GM18858 (cell line): Measurements from ENCODE around the gene SEMA6D.

Experiments
- ATAC-seq: cut with Tn5 transposase; IDR thresholded peaks from one replicate; pipeline ENCODE4 v1.9.1; 2021; ENCODE audit not compliant: unreplicated experiment

Gene SEMA6D, protein sequence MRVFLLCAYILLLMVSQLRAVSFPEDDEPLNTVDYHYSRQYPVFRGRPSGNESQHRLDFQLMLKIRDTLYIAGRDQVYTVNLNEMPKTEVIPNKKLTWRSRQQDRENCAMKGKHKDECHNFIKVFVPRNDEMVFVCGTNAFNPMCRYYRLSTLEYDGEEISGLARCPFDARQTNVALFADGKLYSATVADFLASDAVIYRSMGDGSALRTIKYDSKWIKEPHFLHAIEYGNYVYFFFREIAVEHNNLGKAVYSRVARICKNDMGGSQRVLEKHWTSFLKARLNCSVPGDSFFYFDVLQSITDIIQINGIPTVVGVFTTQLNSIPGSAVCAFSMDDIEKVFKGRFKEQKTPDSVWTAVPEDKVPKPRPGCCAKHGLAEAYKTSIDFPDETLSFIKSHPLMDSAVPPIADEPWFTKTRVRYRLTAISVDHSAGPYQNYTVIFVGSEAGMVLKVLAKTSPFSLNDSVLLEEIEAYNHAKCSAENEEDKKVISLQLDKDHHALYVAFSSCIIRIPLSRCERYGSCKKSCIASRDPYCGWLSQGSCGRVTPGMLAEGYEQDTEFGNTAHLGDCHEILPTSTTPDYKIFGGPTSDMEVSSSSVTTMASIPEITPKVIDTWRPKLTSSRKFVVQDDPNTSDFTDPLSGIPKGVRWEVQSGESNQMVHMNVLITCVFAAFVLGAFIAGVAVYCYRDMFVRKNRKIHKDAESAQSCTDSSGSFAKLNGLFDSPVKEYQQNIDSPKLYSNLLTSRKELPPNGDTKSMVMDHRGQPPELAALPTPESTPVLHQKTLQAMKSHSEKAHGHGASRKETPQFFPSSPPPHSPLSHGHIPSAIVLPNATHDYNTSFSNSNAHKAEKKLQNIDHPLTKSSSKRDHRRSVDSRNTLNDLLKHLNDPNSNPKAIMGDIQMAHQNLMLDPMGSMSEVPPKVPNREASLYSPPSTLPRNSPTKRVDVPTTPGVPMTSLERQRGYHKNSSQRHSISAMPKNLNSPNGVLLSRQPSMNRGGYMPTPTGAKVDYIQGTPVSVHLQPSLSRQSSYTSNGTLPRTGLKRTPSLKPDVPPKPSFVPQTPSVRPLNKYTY

DNA sequence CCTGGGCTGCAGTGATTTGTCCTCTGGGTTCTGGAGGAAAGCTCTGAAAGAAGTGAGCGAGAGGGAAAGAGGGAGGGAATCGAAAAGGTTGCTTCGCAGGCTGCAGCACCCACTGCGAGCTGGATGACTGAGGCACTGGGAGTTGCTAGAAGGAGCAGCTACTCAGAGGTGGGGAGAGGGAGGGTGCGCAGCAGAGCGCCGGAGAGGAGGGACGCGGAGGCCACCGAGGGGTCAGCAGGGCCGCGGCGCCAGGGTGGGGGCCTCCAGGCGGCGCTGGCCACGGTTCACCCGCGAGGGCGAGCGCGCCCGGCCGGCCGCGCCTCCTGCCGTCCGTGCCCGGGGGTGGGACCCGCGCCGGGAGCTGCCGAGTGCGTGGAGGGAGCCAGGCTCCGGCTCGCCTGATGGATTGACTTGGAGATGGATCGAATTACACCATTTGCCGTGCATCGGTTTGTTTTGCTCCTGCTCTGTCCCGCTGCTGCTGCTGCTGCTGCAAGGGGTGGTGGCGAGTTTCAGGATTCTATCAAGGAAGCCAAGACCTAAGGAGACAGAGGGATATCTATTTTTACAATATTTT is at the start of gene SEMA6D:
SEMA6D (plus strand) TSS at position 470 of the 577 bp plus-strand sequence. CDS start 42,294 bp downstream, outside the sequence.
- ATAC-seq, result no peak

DNA sequence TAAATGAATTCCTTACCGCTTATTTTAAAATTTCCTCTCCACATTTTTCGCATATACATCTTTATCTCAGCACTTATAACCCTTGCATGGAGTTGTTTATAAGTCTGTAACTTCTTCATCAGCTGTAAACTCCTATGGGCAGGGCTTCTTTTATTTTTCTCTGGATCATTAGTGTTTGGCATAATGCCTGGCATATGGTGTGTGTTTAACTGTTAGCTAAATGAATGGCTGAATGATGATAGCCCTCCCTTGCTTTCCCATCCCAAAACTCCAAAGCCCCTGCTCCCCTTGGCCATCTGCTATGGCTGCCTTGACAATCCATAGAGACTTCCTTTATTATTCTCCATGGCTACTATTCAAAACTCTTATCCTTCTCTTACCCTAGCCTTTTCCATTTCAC is 48.1 kb upstream of the SEMA6D start:
- ATAC-seq, result no peak

DNA sequence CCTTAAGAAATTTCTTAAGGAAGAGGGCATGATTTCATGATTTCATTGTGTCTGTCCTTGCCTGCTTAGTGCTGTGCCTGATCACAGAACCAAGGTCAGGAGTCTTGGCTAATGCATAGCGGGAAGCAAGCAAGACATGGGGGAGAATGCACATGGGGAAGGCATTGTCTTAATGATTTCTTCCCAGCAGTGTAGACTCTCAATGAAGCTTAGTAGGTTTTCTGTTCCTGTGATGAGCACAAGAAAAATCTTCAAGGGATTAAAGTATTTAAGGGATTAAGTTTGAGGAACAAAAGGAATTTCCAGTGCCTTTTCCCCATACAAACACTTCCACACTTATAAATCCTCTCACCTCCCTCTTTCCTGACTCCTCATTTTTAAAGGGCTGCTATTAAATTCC is 46.9 kb upstream of the SEMA6D start:
- no peak for ATAC-seq

DNA sequence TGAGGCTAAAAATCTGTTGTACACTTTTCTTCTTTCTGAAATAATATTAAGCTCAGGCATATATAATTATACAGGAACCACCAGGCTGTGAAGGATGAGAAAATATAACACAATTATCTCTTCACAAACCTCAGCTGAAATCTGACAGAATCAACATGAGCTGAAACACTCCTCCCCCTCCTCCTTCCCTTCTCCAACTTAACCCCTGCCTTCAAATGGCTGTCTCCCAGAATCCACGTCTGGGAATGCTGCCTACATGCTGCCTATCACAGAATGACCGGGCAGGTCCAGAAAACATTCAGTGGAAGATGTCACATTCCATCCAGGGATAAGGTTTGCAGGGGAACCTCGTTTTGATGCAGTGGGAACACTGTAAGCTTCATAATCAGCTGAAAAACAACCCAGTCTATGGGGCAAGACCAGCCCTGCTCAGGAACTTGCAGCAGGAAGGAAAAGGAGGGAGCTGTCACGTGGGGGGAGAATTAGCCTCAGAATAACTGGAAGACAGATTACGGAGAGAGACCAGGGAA is 44.0 kb upstream of the SEMA6D start:
- no peak for ATAC-seq

DNA sequence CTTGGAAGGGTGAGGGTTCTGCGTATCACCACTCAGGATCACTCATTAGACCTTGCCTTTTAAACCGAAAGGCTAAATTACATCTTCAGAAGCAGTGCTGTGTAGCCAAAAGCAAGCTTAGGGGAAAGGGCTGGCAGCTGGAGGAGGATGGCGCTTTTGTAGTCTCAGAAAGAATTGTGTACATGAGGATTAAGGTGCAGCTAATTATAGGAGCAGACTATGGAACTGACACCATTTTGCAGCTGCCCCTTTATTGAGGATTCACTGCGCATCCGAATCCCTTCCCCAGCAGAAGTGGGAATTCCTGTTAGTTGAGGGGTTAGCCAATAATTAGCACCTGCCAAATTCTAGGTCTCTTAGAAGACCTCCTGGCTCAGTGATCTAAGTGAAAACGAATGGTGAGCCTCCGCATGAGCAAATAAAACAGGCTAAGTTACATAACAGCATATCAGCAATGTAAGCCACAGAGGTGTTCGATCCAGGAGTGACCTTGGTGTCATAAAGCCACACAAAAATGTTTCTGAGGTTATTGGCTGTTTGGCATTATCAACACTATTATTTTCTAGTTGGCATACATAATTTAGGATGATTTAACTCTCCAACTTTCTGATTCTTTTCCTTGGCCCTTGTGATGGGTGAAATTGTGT is 42.6 kb upstream of the SEMA6D start:
- no peak for ATAC-seq

DNA sequence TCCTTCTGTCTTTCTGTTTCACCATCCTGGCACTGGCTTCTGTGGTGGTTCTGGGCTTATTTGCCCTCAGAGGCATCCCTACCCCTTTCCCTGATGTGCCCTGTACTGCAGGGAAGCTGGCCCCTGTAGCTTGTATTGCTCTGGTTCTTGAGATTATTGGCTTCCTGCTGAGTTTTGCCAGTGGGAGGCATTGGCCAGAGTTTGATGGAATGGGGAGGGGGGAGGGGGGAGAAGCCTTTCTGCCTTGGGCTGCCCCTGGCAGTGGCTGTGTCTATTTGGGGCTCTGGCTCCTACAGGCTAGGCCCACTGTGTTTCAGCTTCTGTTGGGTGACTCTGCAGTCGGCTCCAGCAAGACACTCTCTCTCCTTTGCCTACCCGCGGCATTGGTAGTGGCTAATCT is 41.6 kb upstream of the SEMA6D start:
- ATAC-seq, result no peak

DNA sequence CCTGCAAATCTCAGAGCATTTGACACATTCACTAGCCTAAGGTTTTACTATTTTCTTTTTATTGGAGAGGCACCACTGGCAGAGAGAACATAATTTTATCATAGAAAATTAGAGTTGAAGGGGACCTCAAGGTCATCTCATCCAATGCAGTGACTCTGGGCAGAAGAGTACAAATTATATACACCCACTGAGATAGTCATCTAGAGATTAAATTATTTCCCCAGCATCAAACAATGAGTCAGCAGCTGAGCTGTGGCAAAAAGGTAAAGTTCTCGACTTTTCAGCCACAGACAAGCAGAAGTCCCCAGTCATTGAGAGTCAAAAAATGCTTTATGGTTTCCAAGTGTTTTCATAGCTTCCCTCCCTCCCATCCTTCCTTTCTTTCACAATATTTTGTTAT is 39.3 kb upstream of the SEMA6D start:
- ATAC-seq, result no peak

DNA sequence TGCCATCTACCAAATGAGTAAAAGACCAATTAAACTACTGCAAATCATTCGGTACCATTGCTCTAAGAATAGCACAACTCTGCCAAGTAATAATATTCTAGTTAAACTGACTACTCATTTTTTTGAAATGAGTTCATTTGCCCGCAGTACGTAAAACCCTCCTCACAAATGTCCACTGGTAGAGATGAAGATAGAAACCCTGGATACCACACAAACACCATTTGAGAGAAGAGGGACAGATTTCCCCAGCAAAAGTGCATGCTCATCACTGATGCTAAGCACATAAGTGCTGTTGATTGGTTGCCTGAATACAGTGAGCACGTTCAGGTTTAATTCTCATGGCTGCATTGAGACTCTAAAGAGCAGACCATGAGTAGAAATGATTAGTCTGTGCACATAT is 34.6 kb upstream of the SEMA6D start:
- no peak for ATAC-seq

DNA sequence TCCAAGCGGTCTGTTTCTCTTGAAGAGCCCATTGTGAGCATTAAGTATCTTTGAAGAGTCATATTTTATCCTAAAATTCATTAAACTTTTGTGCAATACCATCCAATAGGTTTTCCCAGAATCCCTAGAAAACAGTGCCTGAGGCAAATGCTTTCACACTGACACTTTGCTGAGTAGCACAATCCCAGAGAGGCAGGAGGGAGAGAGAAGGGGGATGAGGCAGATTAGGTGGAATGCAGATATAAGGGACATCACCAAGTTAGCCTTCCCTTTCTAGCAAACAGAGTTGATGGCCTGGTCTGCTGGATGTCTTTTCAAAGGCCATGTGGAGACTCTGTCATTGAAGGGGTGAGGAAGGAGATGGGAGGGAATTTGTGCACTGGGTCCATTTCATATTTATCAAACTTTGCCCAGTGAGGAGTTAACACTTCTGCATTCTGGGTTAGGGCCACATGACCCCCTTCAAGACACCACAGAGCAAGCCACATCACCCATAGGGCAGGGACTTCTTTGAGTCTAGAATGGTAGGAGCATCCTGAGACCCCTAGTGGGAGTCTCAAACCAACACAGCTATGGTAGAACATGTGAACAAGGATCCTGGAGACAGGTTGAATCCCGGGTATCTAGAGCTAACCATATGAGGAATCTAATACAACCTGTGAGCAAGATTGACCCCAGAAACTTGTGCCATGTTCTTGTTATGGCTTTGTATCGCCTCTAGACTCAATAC is 32.0 kb upstream of the SEMA6D start:
- no peak for ATAC-seq

DNA sequence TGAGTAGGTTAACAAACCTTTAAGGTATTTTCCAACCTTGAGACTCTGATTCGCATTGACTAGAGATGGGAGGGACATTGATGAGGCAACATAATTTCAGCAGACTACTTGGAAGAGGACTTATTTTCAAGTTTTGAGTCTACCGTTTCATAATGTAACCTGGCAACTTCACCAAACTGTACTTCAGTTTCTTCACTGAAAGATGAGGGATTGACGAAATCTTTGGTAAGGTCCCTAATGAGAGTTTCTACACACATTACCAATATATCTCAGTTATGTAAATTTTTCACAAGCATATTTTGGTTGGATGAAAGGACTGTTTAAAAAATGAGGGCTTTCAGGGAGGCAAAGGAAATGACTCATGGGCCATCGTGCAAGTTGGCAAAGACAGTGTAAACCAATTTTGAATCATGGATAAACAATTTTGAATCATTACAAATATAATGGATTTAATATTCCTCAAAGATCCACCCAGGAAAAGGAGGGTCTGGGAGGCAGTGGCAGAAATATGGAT is 28.7 kb upstream of the SEMA6D start:
- ATAC-seq, result no peak

DNA sequence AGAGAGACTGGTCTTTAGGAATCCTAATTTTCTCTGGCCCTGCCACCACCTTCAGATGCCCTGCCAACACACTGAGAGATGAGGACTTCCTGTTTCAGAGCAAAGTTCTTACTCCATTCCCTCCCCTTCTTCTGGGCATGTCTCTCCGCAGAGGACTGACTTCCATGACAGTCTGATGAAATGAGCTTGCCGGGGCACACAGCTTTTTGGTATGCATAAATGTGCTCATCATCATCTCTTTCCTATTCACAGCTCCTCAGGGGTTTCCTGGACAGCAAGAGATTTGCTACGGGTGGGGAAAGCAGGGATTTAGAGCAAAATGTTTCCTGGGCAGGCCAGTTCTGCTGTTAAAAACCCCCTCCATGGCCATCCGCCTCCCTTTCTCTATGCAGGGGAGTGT is 27.6 kb upstream of the SEMA6D start:
- no peak for ATAC-seq

DNA sequence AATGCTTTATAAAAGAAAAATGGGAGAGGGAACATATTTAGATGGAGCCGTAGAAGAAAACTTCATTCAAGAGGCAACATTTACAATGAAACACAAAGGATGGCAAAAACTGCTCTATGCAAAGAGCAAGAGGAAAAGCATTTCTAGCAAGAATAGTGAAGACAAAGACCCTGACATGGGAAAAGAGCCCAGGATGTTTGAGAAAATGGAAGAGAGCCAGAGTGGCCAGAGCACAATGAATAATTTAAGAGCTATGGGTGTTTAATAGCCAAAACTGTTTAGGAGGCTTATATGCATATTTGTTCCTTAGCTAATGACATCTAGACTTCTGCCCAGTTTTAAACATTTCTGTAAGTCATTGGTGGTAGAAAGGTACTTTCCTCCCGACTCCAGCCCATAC is 25.4 kb upstream of the SEMA6D start:
- no peak for ATAC-seq

DNA sequence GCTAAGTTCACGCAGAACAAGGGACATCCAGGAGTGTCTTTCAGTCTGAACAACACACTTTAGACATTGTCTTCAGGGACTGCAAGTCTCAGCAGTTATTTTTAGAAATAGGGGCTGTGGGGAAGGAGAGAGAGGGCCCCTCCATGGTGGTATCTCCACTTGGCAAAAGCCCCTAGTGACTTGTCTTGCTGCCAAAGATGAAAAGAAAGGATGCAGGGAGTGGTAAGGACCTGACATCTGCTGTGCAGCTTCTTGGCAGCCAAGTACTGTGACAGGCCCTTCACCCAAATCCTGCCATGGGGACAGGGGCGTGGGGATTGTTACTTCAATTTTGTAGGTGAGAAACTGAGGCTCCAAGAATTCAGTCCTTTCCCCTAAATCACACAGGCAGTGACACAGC is 21.0 kb upstream of the SEMA6D start:
- ATAC-seq, result no peak

DNA sequence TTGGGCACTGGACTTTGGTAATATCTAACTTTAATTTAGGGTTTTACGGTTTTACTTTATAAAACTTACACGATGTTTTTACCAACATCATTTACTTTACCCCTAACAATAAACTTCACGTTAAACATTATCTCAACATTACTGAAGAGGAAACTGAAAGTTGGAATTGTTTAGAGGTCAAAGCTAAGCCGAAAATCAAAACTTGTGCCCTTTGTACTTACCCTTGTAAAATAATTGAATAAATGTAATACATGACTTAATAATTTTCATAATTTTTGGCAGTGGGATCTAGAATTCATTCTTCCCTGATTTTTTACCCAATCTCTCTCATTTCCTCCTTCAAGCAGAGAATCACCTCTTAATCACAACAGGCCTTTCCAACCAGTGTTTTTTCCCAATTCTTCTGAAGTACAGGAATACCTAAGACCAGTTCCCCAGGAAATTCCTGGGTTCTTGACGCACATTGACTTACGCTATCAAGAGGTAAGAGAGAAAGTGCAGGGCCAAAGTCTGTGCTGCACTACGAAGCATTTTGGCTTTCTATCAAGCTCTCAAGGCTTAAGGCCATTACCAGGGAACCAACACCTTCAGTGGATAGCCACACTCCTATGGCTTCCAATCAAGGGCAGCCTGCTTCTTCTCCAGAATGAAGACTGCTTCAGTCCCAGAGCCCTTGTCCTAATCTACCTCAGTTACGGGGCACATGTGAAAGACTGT is 11.9 kb upstream of the SEMA6D start:
- ATAC-seq, result no peak

DNA sequence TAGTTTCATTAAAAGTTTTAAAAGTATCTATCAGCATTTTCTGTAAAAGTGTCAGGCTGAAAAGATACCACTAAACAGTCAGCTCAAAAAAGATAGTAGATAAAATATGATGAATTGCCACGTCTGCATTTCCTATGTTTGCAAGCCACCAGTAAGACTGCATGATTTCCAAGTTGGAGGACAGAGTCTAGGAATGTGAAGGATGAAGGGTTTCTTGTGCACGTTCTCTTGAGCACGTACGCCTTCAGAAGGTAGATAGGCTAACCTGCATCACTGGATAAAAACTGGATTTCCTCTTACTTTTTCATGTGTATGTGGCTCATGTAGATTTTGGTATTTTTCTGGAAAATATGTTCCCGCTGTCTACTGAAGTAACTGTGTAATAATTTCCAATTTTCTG is 9.9 kb upstream of the SEMA6D start:
- no peak for ATAC-seq

DNA sequence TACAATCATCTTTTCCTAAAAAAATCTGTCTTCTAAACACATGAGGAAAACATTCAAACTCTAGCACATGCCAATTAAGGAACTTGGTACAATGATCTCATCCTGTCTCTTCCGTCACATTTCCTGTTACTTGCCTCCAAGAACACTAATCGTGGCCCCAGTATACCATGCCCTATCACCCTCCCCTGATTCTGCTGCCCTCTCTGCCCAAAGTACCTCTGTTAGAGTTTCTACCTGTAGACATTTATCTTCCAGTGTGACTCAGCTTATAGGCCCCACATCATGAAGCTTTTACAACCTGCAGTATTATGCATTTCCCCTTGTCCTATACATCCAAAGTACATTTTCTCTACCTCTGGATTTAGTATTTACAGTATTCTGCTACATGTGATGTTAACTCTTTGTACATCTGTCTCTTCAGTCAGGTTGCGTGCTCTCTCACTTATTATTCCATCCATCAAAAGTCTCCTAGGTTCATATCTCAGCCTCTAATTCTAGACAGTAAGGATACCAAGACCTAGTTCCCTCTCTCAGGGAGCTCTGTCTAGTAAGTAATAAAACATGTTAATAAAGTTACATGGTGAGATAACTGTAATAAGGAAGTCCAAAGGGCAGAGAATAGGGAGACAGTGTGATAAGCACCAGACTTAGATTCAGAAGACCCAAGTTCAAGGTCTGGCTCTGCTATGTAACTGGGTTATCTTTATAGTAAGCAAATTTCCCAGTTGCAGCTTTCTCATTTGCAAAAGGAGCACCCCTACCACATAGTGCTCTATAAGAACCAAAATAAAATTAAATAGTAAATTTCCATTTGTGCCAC is 8.9 kb upstream of the SEMA6D start:
- ATAC-seq, result no peak

DNA sequence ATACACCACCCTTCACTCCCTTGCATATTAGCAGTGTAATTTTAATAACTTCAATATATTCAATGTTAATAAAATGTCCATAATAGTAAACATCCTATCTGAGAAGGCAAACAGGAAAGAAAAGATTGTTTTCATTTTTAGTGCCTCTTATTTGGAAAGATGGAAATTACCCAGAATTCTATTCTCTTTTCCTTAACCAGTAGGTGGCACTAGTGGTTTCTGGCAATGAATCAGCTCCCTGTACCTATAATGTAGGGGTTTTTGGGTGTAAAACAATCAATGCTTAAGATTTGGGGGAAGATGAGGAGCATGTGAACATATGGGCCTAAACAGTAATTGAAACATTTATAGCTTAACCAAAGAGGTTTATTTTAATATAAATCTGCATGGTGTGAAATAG is 5.7 kb upstream of the SEMA6D start:
- ATAC-seq, result no peak

DNA sequence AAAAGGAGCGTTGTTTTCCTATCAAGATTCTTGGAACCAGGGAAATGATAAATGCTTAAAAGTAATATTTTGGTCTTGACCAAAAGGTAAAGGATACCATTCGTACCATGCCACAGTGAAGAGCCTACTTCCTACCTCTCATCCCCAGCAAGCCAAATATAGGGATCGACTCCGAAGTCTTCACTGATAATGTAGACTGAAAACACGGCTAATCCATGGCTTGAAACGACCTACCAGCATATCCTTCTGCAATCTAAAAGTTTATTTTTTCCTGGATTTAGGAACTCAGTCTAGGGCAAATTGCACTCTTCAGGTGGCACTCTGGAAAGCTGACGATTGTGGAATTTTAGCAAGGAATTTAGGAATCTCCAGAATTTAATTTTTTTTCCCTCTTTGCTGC is 1.9 kb upstream of the SEMA6D start:
- ATAC-seq, result no peak
